Suprapubic skin (tissue), 4 donors: ENCODE measurements around the gene DUSP15.

Source experiments
- CTCF ChIP-seq, 2 donors: fragments of 200-600 bp in 1 of 2; fragments of 450-650 bp in 1 of 2; sonication (generic) in 1 of 2; IDR thresholded peaks; one replicate each; pipeline ENCODE4 v1.5.1; 2016 to 2019; ENCODE audit warnings: antibody characterized with exemption in 2 of 2, mild to moderate bottlenecking in 1 of 2, moderate library complexity in 1 of 2
- POLR2A ChIP-seq, 2 donors: fragments of 450-650 bp; IDR thresholded peaks; one replicate each; pipeline ENCODE4 v1.6.1; 2017; ENCODE audit warnings: antibody characterized with exemption in 2 of 2, mild to moderate bottlenecking in 2 of 2, moderate library complexity in 2 of 2
- POLR2AphosphoS5 ChIP-seq, 3 donors: sonication (generic); formaldehyde crosslinking; IDR thresholded peaks; one replicate each; pipeline ENCODE4 v1.6.1; 2017; ENCODE audit warnings: antibody characterized with exemption in 3 of 3

GRCh38 chr20:31861385-31862156 lies 8.8 kb downstream of the DUSP15 start:
- TF ChIP-seq POLR2AphosphoS5 (IDR thresholded peaks at IDR 0.05) (no peak), CTCF (IDR thresholded peaks at IDR 0.05) (no peak), POLR2A (IDR thresholded peaks at IDR 0.05) (no peak)
